Right lobe of liver (tissue), 6 donors: ENCODE measurements around the gene OPTC. TPM values are rescaled to one million over a fixed set of nuclear protein-coding genes. Genes with fewer than 3 reads are reported as not detected.
"Not testable (repeated sequence)": the region's sequence is repeated elsewhere in the genome, so short reads cannot be mapped to it uniquely, and the experiment has no call there.

Source experiments
- ATAC-seq, 4 donors: fragments of 200-7000 bp; cut with Tn5 transposase; one replicate each; pipeline ENCODE4 v1.9.1; 2020; ENCODE audit warnings: mild to moderate bottlenecking in 4 of 4, moderate library complexity in 4 of 4
- DNase-seq, 3 donors: peaks; one replicate each; pipeline ENCODE4 v3.0.0-alpha.2; 2020
- H3K27ac ChIP-seq, 3 donors: fragments of 200-600 bp; one replicate each; pipeline ENCODE4 v1.8.0; 2022
- H3K27me3 ChIP-seq, 2 donors: fragments of 200-600 bp; one replicate each; pipeline ENCODE4 v1.8.0; 2022
- H3K36me3 ChIP-seq, 4 donors: fragments of 200-600 bp; sonication (generic) in 1 of 4; one replicate each; pipeline versions ENCODE4 v1.5.1 to v1.8.0; 2017 to 2022; ENCODE audit warnings: control low read depth in 1 of 4
- H3K4me1 ChIP-seq, 4 donors: fragments of 200-600 bp; sonication (generic) in 1 of 4; one replicate each; pipeline versions ENCODE4 v1.5.1 to v1.8.0; 2017 to 2022; ENCODE audit warnings: control low read depth in 1 of 4
- H3K4me3 ChIP-seq, 3 donors: fragments of 200-600 bp; one replicate each; pipeline ENCODE4 v1.8.0; 2022
- H3K9me3 ChIP-seq, 4 donors: fragments of 200-600 bp; sonication (generic) in 1 of 4; one replicate each; pipeline versions ENCODE4 v1.5.1 to v1.8.0; 2017 to 2022; ENCODE audit warnings: control low read depth in 1 of 4
- CTCF ChIP-seq, 4 donors: fragments of 200-600 bp in 3 of 4; fragments of 450-650 bp in 1 of 4; IDR thresholded peaks; one replicate each; pipeline versions ENCODE4 v1.5.1 to v1.8.0; 2016 to 2022; ENCODE audit warnings: antibody characterized with exemption in 4 of 4, mild to moderate bottlenecking in 2 of 4
- POLR2A ChIP-seq: fragments of 450-650 bp; IDR thresholded peaks from one replicate; pipeline ENCODE4 v1.6.1; 2017; ENCODE audit warnings: antibody characterized with exemption, mild to moderate bottlenecking
- WGBS: methylation state at CpG from one replicate; pipeline ENCODE4 v1.1.6; 2018; ENCODE audit warnings: low coverage, low lambda C conversion rate; ENCODE audit not compliant: insufficient coverage; ENCODE audit errors: missing lambda C conversion rate; 5-methylcytosine and 5-hydroxymethylcytosine counted together
- intact Hi-C, 2 donors: fragments of 100-400 bp; cut with DNase I; formaldehyde crosslinking; loops; one replicate each; pipeline versions ENCODE4 v1.11.2 to v1.14.1; 2022
- total RNA-seq, 6 experiments: library from RNA; depleted of rRNA in 2 of 6; stranded (reverse); fragments of >200 nt in 2 of 6; fragmentation: NEBNext Ultra II Directional in 3 of 6; extraction: Animal tissue kit (Norgen Biotek cat#: 25700) in 3 of 6; gene quantifications; one replicate each; pipeline versions ENCODE4 v1.1.0 to v1.2.4, GENCODE V29; 2016 to 2023
- donor health status: DM: no; HTN: yes; CAD: no.
- donor health status: DM: no; HTN: no; CAD: no.
- donor health status: DM: no; HTN: no; CAD: no.
- donor health status: DM: no; HTN: yes; CAD: no.
- donor health status: DM: no; HTN: yes; CAD: no.

OPTC gene
- total RNA-seq, 6 experiments from 2014 or later, result not detected

GRCh38 chr1:203517426-203518110 is 23.6 kb downstream of the OPTC start:
- no peaks in the 10 kb centered on the region for H3K9me3 ChIP-seq
- WGBS, result 100% methylated on average over 1 of the region's 11 CpGs
- intact Hi-C loops, result loop anchor here in 1 of 2 donors (10.0 kb wide), 1 partner anchor 107 kb away; the partner anchor contains the start of gene ATP2B4
- H3K4me1 ChIP-seq, result peaks cover 0 to 11% (median 0%) of the 10 kb centered on the region in 4 donors
- no peaks in the 10 kb centered on the region for H3K36me3 ChIP-seq
- no peak for TF ChIP-seq POLR2A
- no peak overlapping the region for H3K27ac ChIP-seq
- ATAC-seq, result no peak
- DNase-seq, result no peak
- no peaks in the 10 kb centered on the region for H3K27me3 ChIP-seq
- H3K4me3 ChIP-seq, result no peak overlapping the region

GRCh38 chr1:203518139-203518538 is 24.2 kb downstream of the OPTC start:
- intact Hi-C loops, result loop anchor here in 1 of 2 donors (10.0 kb wide), 1 partner anchor 107 kb away; the partner anchor contains the start of gene ATP2B4
- H3K4me1 ChIP-seq, result peaks cover 0 to 11% (median 0%) of the 10 kb centered on the region in 4 donors
- 100% methylated on average over 3 of the region's 4 CpGs for WGBS
- not testable (repeated sequence) for H3K9me3 ChIP-seq, H3K27ac ChIP-seq, H3K36me3 ChIP-seq, DNase-seq, ATAC-seq, H3K4me3 ChIP-seq, H3K27me3 ChIP-seq

GRCh38 chr1:203518541-203518940 is 24.6 kb downstream of the OPTC start:
- intact Hi-C loops, result loop anchor here in 1 of 2 donors (10.0 kb wide), 1 partner anchor 106 kb away; the partner anchor contains the start of gene ATP2B4
- Histone ChIP-seq H3K27ac (no peak overlapping the region), H3K4me3 (no peak overlapping the region), H3K9me3 (no peaks in the 10 kb centered on the region), H3K4me1 (peaks cover 0 to 11% (median 0%) of the 10 kb centered on the region in 4 donors), H3K27me3 (no peaks in the 10 kb centered on the region), H3K36me3 (no peaks in the 10 kb centered on the region)
- DNase-seq, result no peak
- no peak for ATAC-seq
- WGBS, result no CpG with 5 or more reads among the region's 7 CpGs
- TF ChIP-seq CTCF (IDR thresholded peaks at IDR 0.05) (no peak), POLR2A (no peak)

GRCh38 chr1:203519053-203519840 is 25.3 kb downstream of the OPTC start:
- no peak for TF ChIP-seq CTCF (IDR thresholded peaks at IDR 0.05)
- no peak for TF ChIP-seq POLR2A
- intact Hi-C loops, result loop anchor here in 1 of 2 donors (10.0 kb wide), 1 partner anchor 106 kb away; the partner anchor contains the start of gene ATP2B4
- WGBS, result 83% methylated on average over 2 of the region's 10 CpGs

GRCh38 chr1:203519896-203520295 is 25.9 kb downstream of the OPTC start:
- Histone ChIP-seq H3K27me3 (no peaks in the 10 kb centered on the region), H3K27ac (no peak overlapping the region), H3K4me3 (no peak overlapping the region), H3K9me3 (no peaks in the 10 kb centered on the region), H3K4me1 (peaks cover 0 to 11% (median 0%) of the 10 kb centered on the region in 4 donors), H3K36me3 (no peaks in the 10 kb centered on the region)
- ATAC-seq (no peak), DNase-seq (no peak)
- TF ChIP-seq CTCF (IDR thresholded peaks at IDR 0.05) (no peak), POLR2A (no peak)
- WGBS, result 94% methylated on average over 2 of the region's 6 CpGs
- intact Hi-C loops, result loop anchor here in 1 of 2 donors (10.0 kb wide), 1 partner anchor 105 kb away; the partner anchor contains the start of gene ATP2B4

More at GRCh38 chr1:203519053-203519840, 25.3 kb downstream of the OPTC start:
- ATAC-seq, result no peak
- no peak overlapping the region for H3K4me3 ChIP-seq
- no peak overlapping the region for H3K27ac ChIP-seq
- H3K36me3 ChIP-seq, result no peaks in the 10 kb centered on the region
- no peaks in the 10 kb centered on the region for H3K9me3 ChIP-seq
- DNase-seq, result no peak
- no peaks in the 10 kb centered on the region for H3K27me3 ChIP-seq
- H3K4me1 ChIP-seq, result peaks cover 0 to 11% (median 0%) of the 10 kb centered on the region in 4 donors
